Skeletal muscle tissue (tissue), 4 donors: Measurements from ENCODE around the gene SYT5. TPM values are rescaled to one million over a fixed set of nuclear protein-coding genes. Genes with fewer than 3 reads are reported as not detected.
"Not testable (repeated sequence)": the region's sequence is repeated elsewhere in the genome, so short reads cannot be mapped to it uniquely, and the experiment has no call there.

Experiments
- H3K27ac ChIP-seq: one replicate; pipeline ENCODE4 v1.7.0; 2013; ENCODE audit warnings: mild to moderate bottlenecking, low read depth, low read length, inconsistent platforms
- H3K27me3 ChIP-seq, 3 donors: one replicate each; pipeline ENCODE4 v1.7.0; 2013; ENCODE audit warnings: low read length in 3 of 3; ENCODE audit not compliant: control insufficient read depth in 3 of 3, insufficient read depth in 3 of 3
- H3K36me3 ChIP-seq, 3 donors: one replicate each; pipeline ENCODE4 v1.7.0; 2013; ENCODE audit warnings: low read length in 3 of 3; ENCODE audit not compliant: control insufficient read depth in 3 of 3, insufficient read depth in 3 of 3
- H3K4me1 ChIP-seq, 3 donors: one replicate each; pipeline ENCODE4 v1.7.0; 2013; ENCODE audit warnings: low read length in 3 of 3, mild to moderate bottlenecking in 3 of 3; ENCODE audit not compliant: control insufficient read depth in 3 of 3, insufficient read depth in 3 of 3
- H3K4me3 ChIP-seq, 3 donors: one replicate each; pipeline ENCODE4 v1.7.0; 2013; ENCODE audit warnings: low read length in 3 of 3
- H3K9ac ChIP-seq, 3 donors: one replicate each; pipeline ENCODE4 v1.7.0; 2013; ENCODE audit warnings: low read length in 3 of 3, mild to moderate bottlenecking in 3 of 3, moderate library complexity in 2 of 3, low read depth in 1 of 3
- H3K9me3 ChIP-seq, 3 donors: one replicate each; pipeline ENCODE4 v1.7.0; 2013; ENCODE audit warnings: low read length in 3 of 3; ENCODE audit not compliant: control insufficient read depth in 3 of 3
- total RNA-seq: library from RNA; depleted of rRNA; stranded (reverse); fragments of >200 nt; gene quantifications from one replicate; pipeline ENCODE4 v1.2.3, GENCODE V29; 2014
- donor health status: Osteomylitis.

The SYT5 gene
- total RNA-seq, 1 donor from 2014 or later = not detected

DNA sequence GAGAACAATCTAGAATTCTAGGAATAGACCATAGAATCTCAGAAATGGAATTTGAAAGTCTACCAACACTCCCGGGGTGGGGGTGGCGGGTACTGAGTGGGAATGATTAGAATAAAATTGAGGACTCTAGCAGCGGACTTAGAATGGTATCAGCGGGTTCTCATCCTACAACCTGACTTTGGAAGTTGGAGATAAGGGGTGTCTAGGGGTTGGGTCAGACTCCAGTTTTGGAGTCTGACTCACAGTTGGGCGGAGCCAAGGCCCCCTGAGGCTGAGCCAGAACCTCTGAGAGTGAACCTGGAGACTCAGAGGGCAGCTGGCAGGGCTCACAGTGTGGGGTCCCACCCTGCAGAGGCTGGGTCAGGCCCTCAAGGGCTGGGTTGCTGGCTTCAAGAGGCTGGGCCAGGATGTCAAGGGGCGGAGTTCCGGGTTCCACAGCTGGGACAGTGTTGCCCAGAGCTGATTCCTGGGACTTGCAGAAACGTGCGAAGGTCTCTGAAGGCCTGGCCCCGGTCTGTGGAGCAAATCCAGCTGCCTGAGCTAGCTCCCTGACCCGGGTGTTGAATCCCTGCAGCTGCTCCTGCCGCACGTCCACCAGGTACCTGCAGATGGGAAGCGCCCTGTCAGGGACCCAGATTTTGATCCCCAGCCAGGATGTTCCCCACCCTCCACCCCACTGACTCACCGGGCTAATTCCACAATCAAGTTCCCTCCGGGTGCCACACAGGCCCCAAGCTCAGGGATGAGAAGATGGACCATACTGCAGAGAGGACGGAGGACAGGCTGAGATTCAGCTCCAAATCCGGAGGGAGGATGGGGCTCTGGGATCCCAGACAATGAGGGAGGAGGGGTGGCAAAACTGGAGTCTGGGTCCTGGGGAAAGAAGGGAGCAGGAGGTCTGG, 21.0 kb downstream of the SYT5 start:
- peak overlapping the region in 1 of 3 donors; percentile 64 for H3K4me3 ChIP-seq
- no peaks in the 10 kb centered on the region for H3K36me3 ChIP-seq
- no peaks in the 10 kb centered on the region for H3K9me3 ChIP-seq
- peak overlapping the region; percentile 47 for H3K27ac ChIP-seq
- peak overlapping the region in 1 of 3 donors; percentile 76 for H3K9ac ChIP-seq
- peaks cover 28 to 32% (median 30%) of the 10 kb centered on the region in 3 donors for H3K27me3 ChIP-seq
- peaks cover 10 to 28% (median 15%) of the 10 kb centered on the region in 3 donors for H3K4me1 ChIP-seq

DNA sequence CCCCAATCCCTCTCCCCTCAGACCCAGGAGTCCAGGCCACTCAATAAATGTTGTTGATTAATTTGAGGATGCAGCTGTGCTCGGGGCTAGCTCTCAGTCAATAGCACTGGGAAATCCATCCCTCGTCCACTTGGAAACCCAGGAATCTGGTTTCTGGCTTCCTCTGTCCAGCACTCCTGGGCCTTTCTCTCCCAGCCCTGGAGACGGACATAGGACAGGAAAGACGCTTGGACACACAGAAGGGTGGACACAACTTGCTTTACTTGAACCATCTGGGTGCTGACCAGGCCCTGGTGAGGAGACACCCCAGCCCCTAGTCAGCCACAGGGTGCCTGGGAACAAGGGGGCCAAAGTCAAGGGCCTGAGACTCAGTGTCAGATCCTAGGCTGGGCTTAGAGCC, 21.7 kb downstream of the SYT5 start:
- Histone ChIP-seq H3K9me3 (no peaks in the 10 kb centered on the region), H3K9ac (peak overlapping the region in 1 of 3 donors; percentile 8), H3K4me3 (no peak overlapping the region), H3K27ac (peak overlapping the region; percentile 47), H3K27me3 (peaks cover 29 to 32% (median 30%) of the 10 kb centered on the region in 3 donors), H3K4me1 (peaks cover 10 to 28% (median 15%) of the 10 kb centered on the region in 3 donors), H3K36me3 (no peaks in the 10 kb centered on the region)

DNA sequence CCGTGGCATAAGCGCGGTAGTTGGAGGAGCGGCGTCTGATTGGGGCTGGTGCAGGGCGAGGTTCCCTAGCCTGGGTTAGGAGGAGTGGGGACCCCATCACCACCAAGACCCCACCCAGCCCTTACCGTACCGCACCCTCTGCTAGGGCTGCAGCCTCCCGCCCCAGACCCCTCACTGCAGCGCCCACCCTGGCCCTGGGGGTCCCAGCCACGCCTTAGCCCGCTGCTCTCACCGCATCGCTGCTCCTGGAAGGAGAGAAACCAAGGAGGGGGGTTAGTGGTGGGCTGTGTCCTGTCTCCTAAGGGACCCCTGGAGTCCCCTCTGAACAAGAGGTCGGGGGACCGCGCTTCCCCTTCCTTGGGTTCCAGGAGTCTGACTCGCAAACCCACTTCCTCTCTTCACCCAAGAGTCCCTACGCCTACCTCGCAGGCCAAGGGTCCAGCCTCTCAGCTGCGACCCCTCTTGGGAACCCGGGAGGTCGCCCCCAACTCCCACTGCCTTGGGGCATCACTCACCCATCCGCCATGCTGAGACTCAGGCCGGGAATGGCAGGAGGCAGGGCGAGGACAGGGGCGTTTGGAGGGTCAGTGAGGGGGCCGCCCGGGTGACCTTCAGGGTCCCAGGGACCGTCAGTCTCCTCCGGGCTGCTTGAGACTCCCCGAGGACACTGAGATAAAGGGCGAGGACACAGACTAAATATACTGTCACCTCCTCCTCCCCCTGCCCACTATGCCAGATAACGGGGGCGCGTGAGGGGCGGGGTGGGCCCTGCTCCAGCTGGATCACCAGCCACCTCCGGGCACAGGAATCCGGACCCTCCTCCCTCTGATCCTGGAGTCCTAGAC, 22.8 kb downstream of the SYT5 start, which contains the start of gene TNNI3:
Gene TNNI3 (minus strand): TSS at position 669 of the 845 bp plus-strand sequence. CDS start 143 bp downstream, at position 526.
- Histone ChIP-seq H3K27ac (peak within 1 kb of the TSS; percentile 47), H3K36me3 (no peaks in the 10 kb centered on the region), H3K4me1 (peaks cover 10 to 28% (median 15%) of the 10 kb centered on the region in 3 donors), H3K4me3 (peak within 1 kb of the TSS in 1 of 3 donors; percentile 56), H3K9me3 (no peaks in the 10 kb centered on the region), H3K27me3 (peaks cover 29 to 32% (median 30%) of the 10 kb centered on the region in 3 donors), H3K9ac (peak within 1 kb of the TSS in 1 of 3 donors; percentile 16)

DNA sequence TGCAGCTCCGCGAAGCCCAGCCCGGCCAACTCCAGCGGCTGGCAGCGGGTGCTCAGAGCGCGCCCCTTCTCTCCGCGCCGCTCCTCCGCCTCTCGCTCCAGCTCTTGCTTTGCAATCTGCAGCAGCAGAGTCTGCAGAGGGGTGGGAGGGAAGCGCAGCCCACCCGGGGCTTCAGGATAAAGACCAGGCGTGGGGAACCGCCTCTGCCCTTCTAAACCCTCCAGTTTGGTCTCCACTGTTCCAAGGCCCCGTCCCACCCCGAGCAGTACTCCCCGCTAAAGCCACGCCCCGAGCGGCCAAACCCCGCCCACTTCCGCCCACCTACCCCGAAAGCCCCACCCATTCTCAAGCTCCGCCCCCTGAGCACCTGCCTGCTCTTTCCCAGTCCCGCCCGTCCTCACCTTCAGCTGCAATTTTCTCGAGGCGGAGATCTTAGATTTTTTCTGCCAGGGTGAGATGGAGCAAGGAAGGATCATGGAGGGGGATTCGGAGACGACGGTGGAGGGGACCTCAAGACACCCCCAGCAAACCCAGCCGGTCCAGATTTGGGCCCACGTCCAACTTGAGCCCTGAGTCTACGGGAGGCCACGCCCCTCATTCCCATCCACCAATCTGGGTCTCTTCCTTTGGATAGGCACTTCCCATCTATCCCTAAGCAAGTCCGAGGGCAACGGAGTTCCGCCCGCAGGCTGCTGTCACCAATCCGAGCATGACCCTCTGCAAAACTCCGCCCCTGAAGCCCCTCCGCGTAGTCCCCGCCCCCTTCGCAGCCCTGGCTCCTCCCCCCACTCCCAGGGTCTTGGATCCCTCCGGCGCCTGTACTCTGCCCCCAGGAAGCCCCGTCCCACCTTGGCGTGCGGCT, 23.7 kb downstream of the SYT5 start:
- H3K9me3 ChIP-seq = no peaks in the 10 kb centered on the region
- H3K4me1 ChIP-seq = peaks cover 13 to 28% (median 19%) of the 10 kb centered on the region in 3 donors
- peak overlapping the region in 1 of 3 donors; percentile 71 for H3K9ac ChIP-seq
- H3K36me3 ChIP-seq = no peaks in the 10 kb centered on the region
- no peak overlapping the region for H3K27ac ChIP-seq
- peaks cover 22 to 24% (median 22%) of the 10 kb centered on the region in 3 donors for H3K27me3 ChIP-seq
- H3K4me3 ChIP-seq = peak overlapping the region in 1 of 3 donors; percentile 56

DNA sequence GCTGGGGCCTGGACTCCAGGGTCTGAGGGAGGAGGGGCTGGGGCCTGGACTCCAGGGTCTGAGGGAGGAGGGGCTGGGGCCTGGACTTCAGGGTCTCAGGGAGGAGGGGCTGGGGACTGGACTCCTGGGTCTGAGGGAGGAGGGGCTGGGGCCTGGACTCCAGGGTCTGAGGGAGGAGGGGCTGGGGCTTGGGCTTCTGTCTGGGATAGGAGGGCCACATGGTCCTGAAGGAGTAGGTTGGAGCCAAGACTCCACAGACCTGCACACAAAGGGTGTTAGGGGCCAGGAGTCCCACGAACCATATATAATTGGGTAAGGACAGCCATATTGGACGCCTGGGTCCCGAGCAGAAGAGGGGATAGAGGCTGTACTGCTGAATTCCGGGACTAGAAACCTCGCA, 24.3 kb downstream of the SYT5 start:
- H3K27ac ChIP-seq, H3K9me3 ChIP-seq, H3K36me3 ChIP-seq: not testable (repeated sequence)
- peak overlapping the region in 1 of 3 donors; percentile 71 for H3K9ac ChIP-seq
- H3K27me3 ChIP-seq = peaks cover 18 to 19% (median 18%) of the 10 kb centered on the region in 3 donors
- H3K4me1 ChIP-seq = peaks cover 13 to 28% (median 22%) of the 10 kb centered on the region in 3 donors
- H3K4me3 ChIP-seq = peak overlapping the region in 1 of 3 donors; percentile 56

DNA sequence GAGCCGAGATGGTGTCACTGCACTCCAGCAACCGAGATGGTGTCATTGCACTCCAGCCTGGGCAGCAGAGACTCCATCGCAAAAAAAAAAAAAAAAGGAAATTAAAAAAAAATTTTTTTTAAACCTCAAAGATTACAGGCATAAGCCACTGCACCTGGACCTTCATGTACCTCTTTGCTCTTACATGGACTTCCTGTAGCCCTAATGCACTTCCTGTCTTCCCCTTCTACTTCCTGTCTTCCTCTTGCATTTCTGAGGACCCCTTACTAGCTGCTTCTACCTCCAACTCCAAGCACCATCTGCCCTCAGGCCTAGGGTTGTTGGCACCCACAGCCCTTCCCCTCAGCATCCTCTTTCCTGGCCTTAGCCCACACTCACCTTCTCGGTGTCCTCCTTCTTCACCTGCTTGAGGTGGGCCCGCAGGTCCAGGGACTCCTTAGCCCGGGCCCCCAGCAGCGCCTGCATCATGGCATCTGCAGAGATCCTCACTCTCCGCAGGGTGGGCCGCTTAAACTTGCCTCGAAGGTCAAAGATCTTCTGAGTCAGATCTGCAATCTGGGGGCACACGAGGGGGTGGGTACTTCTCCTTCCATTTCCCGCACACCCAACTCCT, 26.3 kb downstream of the SYT5 start:
- no peaks in the 10 kb centered on the region for H3K9me3 ChIP-seq
- peaks cover 16 to 21% (median 16%) of the 10 kb centered on the region in 3 donors for H3K27me3 ChIP-seq
- no peak overlapping the region for H3K27ac ChIP-seq
- peaks cover 6 to 23% (median 14%) of the 10 kb centered on the region in 3 donors for H3K4me1 ChIP-seq
- H3K9ac ChIP-seq = no peak overlapping the region
- H3K36me3 ChIP-seq = no peaks in the 10 kb centered on the region
- H3K4me3 ChIP-seq = no peak overlapping the region

DNA sequence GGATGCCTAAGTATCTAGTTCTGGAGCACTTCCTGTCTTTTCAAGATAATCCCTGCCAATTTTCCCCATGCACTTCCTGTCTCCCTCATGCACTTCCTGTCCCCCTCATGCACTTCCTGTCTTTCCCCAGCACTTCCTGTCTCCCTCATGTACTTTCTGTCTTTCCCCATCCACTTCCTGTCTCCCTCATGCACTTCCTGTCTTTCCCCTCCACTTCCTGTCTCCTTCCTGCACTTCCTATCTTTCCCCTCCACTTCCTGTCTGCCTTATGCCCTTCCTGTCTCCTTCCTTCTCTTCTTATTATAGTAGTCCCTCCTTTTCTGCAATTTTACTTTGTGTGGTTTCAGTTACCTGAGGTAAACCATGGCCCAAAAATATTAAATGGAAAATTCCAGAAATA, 28.1 kb downstream of the SYT5 start:
- no peak overlapping the region for H3K27ac ChIP-seq
- peaks cover 0 to 6% (median 0%) of the 10 kb centered on the region in 3 donors for H3K36me3 ChIP-seq
- H3K27me3 ChIP-seq = peaks cover 13 to 23% (median 14%) of the 10 kb centered on the region in 3 donors
- H3K9me3 ChIP-seq = no peaks in the 10 kb centered on the region
- no peak overlapping the region for H3K4me3 ChIP-seq
- no peak overlapping the region for H3K9ac ChIP-seq
- peaks cover 6 to 19% (median 8%) of the 10 kb centered on the region in 3 donors for H3K4me1 ChIP-seq

DNA sequence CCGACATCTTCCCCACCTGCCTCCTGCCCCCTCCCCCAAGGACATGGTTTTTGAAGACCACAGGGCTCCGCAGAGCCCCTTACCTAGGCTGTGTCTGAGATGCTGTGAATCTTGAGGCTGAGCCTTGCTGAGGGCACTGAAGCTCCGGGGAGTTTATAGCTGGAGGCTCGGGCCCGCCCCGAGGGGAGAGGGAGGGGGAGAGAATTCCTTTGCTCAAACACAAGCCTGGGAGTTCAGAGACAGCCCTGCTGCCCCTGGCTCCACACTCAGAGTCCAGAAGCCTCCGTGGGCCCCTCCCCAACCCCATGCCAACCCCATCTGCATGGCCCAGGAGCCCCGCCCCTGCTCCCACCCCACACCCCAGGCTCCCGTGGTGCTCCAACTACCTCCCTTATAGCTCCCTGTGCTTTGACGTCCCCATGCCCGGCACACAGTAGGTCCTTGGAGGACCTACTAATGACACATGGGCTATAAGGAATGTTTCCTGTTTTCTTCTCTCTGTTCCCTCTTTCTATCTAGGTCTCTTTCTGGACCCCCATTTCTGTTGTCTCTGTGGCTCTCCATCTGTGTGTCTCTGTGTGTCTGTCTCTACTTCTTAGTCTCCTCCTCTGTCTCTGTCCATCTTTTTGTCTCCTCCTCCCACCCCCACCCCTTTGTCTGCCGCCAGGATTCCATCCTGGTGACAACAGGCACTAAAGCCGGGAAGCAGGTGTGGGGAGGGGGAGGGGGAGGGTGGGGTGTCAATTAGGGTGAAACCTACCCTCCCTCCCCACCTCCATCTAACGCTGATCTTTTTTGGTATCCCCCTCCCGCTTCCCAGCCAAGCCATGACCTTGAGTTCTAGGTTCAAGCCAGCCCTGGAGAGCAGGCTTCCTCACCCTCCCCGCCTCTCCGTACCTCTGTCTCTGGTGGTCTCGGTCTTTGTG, 30.7 kb downstream of the SYT5 start, which contains the start of gene TNNT1:
Gene TNNT1 (minus strand): TSS at position 129 of the 926 bp plus-strand sequence. CDS start 2,049 bp downstream, outside the sequence.
- peak within 1 kb of the TSS; percentile 67 to 85 (median 70) for H3K4me3 ChIP-seq
- peak within 1 kb of the TSS; percentile 73 to 94 (median 82) for H3K9ac ChIP-seq
- H3K9me3 ChIP-seq = no peaks in the 10 kb centered on the region
- H3K27ac ChIP-seq = peak within 1 kb of the TSS; percentile 96
- peaks cover 4 to 21% (median 13%) of the 10 kb centered on the region in 3 donors for H3K4me1 ChIP-seq
- peaks cover 0 to 26% (median 9%) of the 10 kb centered on the region in 3 donors for H3K36me3 ChIP-seq
- H3K27me3 ChIP-seq = peaks cover 19 to 29% (median 22%) of the 10 kb centered on the region in 3 donors
